GM18858 (cell line): ENCODE results near the gene NOSIP.
A peak's percentile ranks its signal among the peaks of the same experiment; 100 is the strongest.

ENCODE experiments used
- ATAC-seq: cut with Tn5 transposase; IDR thresholded peaks from one replicate; pipeline ENCODE4 v1.9.1; 2021; ENCODE audit not compliant: unreplicated experiment

The NOSIP gene

DNA sequence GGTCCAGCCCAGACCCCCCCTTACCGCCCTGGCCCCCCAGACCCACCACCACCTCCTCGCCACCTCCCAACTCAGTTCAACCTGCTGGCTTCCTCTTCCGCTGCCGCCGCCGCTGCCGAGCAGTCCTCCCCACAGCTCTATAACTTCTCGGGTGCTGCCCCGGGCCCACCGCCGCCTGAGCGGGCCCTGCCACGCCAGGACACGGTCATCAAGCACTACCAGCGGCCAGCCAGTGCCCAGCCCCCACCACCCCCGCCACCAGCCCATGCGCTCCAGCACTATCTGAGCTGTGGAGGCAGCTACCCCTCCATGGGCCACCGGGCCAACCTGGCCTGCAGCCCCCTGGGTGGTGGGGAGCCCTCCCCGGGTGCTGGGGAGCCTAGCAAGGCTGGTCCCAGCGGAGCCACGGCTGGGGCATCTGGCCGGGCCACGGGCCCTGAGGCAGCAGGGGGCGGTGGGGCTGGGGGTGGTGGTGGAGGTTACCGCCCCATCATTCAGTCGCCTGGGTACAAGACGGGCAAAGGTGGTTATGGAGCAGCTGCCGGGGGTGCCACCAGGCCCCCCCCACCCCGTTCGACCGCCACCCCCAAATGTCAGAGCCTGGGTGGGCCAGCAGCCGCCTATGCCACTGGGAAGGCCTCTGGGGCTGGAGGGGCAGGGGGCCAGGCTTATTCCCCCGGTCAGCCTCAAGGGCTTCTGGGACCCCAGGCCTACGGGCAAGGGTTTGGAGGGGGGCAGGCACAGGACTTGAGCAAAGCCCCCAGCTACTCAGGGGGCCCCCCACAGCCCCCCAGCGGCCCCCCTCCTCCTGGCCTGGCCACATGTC, 14.8 kb upstream of the NOSIP start:
- ATAC-seq: no peak

DNA sequence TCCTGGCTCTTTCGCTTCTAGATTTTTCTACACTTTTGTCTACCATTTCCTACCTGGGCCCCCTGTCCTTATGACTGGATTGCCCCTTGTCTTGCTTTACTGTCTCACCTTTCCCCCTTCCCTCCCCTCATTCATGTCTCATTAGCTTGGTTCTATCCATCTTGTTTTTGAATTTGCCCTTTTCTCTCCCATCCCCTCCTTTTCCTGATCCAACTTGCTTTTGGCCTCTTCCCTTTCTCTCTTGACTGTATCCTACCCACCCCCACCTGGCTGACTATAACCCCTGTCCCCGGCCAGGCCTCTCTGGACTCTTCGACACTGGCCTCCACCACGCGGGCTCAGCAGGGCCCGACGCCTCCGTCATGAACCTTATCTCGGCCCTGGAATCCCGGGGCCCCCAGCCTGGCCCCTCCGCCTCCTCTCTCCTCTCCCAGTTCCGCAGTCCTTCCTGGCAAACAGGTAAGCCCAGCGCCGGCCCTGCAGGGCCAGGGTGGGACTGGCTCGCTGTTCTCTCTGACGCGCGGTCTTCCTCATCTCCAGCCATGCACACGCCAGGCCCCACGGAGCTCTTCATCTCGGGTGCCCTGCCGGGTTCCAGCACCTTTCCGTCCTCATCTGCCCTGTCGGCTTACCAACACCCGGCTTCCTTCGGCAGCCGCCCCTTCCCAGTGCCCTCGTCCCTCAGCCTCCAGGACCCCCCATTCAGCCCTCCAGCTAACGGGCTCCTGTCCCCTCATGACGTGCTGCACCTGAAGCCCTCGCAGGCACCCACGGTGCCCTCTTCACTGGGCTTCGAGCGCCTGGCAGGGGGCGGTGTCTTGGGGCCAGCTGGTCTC, 14.0 kb upstream of the NOSIP start:
- ATAC-seq: no peak

DNA sequence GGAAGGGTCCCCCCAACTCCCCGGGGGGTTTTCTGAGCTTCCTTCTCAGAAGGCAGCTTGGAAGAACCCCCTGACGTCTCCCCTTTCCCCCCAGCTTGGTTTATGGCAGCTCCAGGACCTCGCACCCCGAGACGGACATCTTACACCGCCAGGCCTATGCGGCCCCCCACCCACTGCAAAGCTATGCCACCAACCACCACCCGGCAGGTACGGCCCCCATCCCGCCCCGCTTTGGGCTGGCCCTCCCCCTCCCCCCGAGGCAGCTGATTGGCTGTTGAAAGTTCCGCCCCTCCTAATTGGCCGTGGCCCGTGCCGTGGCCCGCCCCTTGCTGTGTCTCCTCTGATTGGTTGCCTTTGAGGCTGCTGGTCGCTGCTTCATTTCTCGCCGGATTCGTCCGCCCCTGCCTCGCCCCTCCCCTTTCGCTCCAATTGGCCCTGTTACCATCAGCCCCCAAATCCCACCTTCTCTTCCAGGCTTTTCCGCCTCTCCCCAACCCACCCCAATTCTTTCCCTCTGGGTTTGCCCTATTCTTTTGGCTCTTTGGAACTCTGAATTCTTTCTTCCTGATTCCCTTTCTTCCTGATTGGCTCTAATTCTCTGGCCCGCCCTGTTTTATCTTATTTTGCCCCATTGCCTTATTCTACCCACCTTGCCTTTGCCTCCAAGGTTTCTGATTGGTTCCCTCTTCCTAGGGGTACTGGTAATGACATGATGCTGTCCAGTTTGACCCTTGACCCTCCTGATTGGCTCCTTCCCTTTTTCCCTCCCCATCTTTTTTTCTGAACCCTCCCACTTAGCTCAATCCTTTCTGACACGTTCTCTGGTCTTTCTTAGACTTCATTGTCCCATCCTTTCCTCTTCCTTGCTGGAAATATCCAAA, 13.1 kb upstream of the NOSIP start:
- ATAC-seq: no peak

DNA sequence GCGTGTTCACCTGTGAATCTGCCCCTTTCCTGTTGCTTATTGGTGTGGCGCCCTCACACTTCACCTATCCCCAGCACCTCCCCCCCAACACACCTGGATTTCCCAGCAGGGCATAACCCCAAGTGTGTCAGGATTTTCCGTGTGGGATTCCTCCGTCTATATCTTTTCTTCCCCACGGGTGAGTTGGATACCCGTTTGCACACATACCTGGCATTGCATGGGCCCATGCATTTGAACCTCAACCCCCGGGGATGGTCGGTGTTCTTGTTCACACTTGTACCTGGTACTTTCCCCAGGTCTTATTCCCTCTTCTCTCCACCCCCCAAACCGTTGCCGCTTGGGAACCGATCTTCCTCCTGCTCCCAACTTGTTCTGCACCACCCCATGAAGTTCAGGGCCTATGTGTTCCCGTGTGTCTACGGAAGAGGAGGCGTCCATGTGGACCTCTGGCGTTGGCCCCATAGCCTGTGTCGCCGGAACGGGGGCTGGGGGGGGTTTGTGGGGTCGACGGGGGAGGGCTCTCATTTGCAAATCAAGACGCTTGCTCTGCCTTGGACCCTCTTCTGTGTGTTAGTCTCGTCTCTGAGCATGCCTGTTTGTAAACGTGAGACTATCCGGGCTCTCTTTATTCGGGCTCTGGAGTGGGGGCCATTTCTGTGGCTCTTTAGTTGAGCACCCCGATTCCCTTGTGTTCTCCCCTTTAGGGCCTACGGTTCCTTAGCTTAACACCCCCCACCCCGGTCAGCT, 12.3 kb upstream of the NOSIP start:
- ATAC-seq: no peak

DNA sequence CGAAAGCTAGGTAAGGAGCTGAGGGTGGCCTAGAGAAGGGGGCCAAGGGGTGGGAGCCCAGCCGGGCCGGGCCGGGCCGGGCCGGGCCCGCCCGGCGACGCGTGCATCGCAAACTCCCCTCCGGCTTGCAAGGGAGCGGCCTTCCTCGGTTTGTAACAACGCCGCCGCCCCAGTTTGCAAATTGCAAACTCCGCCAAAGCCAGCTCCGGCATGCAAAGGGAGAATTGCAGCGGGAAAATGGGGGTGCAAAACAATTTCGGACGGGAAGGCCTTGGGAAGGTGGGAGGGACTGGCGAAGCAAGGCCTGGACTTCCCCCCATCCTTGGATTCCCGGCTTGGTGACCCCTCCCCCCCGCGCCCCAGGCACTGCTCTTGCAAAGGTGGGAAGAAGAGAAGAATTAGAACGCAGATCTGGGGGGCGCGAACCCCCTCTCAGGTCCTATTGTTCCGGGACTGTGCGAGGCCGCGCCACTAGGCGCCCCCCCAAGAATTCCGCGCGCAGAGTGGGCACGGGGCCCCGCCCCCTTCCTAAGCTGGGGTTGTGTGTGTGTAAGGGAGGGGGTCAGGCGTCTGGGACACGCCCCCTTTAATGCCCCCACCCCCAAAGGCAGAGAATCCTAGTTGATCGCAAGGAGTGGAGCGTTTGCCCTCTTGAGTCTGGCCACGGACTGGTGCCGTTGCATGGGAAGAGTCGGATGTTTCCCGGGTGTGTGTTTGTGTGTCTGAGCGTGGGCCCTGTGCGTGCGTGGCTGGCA, 11.6 kb upstream of the NOSIP start:
- no peak for ATAC-seq

DNA sequence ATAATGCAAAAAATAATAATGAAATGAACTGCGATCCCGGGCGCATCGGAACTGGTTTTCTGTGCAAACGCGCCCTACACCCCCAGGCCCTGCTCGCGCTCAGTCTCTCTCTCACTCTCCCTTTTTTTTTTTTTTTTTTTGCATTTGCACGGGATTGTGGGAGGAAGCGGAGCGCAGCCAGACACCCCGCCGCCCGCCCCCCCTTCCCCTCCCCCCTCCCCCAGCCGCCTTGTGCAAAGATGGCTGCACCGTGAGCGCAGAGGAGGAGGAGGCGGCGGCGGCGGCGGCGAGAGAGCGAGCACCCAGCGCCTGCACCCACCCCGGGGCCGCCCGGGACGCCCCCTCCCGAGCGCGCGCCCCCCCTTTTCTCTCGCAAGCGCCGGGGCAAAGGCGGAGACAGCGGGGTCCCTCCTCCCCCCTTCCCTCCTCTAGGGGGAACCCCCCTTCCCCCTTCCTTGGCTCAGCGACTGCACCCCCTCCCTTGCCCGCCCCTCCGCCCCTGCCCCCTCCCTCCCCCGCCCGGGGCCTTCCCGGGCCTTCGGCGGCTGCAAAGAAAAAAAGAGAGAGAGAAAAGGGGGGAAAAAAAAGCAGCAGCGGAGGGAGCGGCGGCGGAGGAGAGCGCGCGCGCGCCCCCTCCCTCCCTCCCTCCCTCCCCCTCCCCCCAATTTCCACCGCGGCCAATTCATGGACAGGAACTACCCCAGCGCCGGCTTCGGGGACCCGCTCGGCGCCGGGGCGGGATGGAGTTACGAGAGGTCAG, 10.8 kb upstream of the NOSIP start, which contains the start of gene PRR12:
TSS of gene PRR12 (plus strand) at position 212 of the 760 bp plus-strand sequence. CDS start at position 685, 473 bp downstream.
- ATAC-seq: no peak

DNA sequence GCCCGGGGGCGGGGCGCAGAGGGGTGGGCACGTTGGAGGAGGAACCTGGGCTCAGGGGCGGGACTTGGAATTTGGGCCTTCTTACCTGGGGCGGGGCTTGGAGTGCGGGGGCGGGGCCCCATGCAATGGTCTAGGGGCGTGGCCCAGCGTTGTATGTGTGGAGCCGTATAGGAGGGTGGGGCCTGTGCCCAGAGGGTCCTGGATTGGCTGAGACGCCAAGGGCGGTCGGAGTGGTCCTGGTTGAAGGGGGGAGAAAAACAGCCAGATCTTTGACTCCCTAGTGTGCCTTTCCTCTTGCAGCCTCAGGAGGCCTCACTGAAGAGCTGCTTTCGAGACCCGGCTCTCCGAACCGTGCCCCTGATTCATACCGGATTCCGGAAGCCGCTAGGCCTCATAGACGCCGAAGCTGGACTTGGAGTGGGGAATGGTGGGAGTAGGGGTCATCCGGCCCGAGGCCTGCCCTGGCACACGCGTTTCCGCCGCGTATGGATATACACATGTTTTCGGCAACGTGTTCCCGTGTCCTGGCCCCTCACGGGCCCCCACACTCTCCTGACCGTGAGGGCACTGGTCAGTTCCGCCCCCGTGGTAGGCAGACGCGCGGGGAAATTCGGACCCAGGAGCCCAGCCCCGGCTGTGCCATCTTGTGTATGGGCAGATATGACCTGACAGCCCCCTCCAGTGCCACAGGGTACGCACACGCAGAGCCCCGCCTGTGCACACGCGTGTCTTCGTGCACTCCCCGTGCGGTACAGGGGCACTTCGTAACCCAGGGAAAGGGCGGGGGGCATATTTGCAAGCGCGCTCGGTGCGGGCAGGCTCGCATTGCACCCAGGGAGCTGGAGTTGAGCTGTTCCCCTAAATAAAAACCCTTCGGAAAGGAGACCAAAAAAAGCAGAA, 10.0 kb upstream of the NOSIP start:
- peak; percentile 64 for ATAC-seq

DNA sequence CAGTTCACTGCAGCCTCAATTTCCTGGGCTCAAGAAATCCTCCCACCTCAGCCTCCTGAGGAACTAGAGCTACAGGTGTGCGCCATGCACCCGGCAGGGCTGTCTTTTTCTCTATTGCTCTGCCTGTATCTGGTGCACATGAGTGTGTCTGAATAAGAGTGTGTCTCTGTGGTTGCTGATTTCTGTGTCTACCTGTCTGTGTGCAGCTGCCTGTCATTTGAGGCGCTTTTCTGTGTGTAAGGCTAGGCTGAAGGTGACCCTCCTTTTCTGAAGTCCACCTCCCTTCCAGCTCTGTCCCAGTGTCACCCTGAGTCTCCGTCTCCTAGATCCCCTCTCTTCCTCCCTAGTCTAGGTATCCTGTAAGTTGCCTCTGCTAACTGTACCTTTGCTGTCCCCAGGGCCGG, 9.1 kb upstream of the NOSIP start:
- no peak for ATAC-seq

DNA sequence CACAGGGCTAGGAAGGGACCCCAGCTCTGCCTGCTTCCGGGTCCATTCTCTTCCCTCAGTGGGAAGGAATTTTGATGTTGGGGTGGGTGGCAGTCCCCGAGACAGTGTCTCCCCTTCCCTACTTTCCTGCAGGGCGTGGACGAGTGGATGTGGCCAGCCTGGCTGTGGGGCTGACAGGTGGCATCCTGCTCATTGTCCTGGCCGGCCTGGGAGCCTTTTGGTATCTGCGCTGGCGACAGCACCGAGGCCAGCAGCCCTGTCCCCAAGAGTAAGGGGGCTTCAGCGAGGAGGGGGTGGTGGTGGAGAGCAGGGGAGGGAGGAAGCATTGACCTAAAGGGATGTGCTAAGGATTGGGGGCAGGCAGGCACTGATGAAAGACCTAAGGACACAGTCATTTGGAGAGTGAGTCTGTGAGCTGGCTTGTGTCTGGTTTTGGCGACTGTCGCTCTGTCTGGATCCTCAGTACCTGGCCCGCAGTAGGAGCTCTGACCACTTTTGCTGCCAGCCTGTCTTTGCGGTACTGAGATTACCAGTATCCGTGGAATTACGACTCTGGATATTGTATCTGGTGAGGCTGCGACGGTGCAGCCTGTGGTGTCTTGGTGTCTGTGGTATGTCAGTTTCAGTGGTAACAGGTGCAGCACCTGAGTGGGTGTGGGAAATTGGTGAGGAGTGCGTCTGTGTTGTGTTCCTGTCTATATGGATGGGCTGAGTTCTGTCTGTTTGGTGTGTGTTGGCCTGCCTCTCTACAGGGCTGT, 8.2 kb upstream of the NOSIP start:
- ATAC-seq: no peak

DNA sequence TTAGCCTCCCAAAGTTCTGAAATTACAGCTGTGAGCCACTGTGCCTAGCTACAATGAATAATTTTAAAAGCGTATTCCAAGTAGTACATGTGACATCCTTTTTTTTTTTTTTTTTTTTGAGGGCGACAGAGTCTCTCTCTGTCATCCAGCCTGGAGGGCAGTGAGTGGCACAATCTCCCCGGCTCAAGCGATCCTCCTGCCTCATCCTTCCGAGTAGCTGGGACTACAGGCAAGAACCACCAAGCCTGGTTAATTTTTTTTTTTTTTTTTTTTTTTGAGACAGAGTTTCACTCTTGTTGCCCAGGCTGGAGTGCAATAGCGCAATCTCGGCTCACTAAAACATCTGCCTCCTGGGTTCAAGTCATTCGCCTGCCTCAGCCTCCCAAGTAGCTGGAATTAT, 6.9 kb upstream of the NOSIP start:
- ATAC-seq: no peak

DNA sequence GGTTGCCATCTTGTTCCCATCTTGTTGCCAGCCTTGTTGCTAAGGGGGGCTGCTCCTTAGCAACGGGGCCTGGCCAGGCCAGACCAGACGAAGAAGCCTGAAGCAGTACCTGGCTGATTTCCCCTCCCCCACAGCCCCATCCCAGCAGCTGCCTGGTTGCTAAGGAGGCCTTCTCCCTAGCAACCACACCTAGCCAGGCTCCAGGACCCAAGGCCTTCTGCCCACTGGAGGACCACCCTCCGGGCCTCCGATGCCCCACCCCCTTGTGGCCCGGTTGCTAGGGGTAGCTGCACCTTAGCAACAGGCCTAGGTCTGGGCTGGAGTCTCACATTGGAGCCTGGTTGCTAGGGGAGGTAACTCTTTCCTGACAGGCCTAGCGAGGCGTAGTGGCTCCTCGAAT, 4.7 kb upstream of the NOSIP start:
- ATAC-seq: no peak

DNA sequence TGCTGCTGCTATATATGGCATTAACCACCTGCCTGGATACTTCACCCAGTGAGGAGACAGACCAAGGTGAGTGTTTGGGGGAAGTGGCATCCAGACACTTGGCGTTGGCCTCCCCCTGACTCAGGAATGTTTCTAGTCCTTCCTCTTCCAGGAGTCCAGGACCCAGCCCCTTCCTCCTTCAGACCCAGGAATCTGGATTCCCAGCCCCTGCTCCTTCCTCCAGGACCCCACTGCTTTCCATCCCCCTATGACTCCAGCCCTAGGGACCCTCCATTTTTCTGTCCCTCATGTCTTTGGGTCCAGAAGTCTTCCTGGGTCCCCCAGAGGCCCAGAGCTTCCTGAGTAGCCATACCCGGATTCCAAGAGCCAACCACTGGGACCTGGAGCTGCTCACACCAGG, 2.9 kb upstream of the NOSIP start:
- ATAC-seq: no peak

DNA sequence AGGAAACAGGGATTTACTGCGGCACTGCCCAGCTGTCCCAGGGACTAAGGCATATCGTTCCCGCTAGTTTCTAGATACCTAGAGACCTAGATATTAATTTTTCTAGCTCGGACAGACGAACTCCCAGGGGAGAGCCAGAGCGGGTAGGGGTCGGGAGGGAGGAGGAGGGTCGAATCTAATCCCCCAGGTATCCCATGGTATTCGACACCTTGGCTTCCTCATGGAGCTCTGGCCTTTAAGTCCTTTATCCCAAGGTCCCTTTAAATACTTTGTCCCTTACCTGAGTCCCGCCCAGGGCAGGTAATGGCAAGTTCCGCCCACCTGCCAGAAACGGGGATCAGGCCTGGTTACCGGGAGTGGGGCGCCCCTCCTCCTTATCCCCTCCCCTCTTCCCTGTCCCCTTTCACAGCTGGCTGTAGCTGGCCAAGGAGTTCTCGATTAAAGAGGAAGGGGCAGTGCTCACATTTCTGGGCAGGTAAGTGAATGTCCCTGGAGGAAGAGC, 702 bp upstream of the NOSIP start, which contains the start of gene PRRG2:
TSS of gene PRRG2 (plus strand) at position 310 of the 502 bp plus-strand sequence. CDS start 1,904 bp downstream, outside the sequence.
- no peak for ATAC-seq

DNA sequence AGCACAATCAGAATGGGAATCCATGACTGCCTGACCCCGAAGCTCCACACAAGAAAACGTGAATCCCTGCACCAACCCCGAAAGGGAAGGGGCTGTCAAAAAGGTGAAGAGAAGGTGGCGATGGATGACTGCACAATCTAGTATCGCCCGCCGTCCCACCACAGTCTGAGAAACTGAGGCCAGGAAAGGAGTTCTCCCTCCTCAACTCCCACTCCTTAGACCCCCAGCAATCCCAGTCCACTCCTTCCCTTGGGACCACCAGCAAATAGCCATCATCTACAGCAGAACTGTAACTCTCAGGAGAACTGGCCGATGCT, 451 bp downstream of the NOSIP start:
- ATAC-seq: no peak

DNA sequence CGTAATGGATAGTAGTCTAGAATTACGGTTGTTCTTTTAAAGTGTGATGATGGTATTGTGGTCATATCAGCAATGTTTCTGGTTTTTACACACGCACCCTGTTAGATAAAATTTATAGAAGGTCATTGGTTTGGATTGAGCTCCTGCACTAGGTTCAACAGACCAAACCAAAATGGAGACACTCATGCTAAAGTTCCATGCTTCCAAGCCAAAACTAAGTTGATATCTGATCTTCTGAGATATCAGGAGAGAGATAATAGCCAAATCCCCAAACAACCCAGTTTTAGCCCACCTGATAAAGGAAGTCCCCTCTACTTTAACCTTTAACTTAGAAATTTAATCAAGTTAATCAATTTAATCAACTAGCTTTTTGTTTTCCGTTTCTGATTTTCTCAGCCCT, 1.2 kb downstream of the NOSIP start:
- ATAC-seq: no peak

DNA sequence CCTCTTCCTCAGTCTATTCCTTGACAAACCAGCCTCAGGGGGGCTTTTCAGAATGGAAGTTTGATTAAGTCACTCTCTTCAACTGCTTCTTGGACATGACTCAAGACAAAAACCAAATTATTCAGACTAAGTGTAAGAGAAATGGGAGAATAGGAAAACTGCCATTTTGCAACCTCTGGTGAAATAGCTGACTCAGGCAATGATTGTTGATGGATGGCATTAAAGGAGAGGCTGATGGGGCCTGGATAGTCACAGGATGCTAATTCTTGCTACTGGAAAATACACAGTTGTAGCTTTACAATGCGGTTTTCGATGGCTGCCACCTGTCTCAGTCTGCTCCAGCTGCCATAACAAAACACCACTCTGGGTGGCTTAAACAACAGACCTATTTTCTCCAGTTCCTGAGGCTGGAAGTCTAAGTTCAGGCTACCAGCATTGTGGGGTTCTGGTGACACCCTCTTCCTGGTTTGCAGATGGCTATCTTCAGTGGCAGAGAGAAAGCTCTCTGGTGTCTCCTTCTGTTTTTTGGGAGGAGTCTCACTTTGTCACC, 6.1 kb downstream of the NOSIP start:
- ATAC-seq: no peak

DNA sequence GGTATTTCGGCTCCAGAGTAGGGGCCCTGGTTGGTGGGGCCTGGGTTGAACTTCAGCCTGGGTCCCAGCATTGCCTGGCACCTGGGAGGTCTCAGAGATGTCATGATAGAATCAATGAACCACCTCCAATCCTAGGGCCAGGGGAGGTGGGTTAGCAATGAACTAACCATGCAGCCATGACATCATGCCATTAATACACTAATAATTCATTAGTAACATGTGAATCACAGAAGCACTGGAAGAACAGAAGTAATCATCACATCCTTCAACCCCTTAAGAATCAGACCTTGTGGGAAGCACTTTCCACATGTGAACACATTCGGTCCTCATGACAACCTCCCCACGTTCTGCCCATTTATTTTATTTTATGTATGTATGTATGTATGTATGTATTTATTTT, 6.9 kb downstream of the NOSIP start:
- ATAC-seq: no peak
